Measurements from ENCODE around the gene MYO1D.
"Not testable (repeated sequence)": the region's sequence is repeated elsewhere in the genome, so short reads cannot be mapped to it uniquely, and the experiment has no call there.

MYO1D gene

GRCh38 chr17:32741381-32741780 lies 135.5 kb downstream of the MYO1D start:
- DNase-seq (ENCODE audit: extremely low spot score) = no peak
- TF ChIP-seq HDGF (IDR thresholded peaks at IDR 0.05; ENCODE audit: borderline replicate concordance) = no peak
- TF ChIP-seq FOXA1 (IDR thresholded peaks at IDR 0.05) = no peak
- TF ChIP-seq SP1 (IDR thresholded peaks at IDR 0.05) = no peak
- TF ChIP-seq SUZ12 (IDR thresholded peaks at IDR 0.05) = no peak
- no peak for TF ChIP-seq ARNT (IDR thresholded peaks at IDR 0.05)
- TF ChIP-seq, protein P1, sequence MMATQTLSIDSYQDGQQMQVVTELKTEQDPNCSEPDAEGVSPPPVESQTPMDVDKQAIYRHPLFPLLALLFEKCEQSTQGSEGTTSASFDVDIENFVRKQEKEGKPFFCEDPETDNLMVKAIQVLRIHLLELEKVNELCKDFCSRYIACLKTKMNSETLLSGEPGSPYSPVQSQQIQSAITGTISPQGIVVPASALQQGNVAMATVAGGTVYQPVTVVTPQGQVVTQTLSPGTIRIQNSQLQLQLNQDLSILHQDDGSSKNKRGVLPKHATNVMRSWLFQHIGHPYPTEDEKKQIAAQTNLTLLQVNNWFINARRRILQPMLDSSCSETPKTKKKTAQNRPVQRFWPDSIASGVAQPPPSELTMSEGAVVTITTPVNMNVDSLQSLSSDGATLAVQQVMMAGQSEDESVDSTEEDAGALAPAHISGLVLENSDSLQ (IDR thresholded peaks at IDR 0.05) = no peak
- no peak for TF ChIP-seq BHLHE40 (IDR thresholded peaks at IDR 0.05; ENCODE audit: borderline replicate concordance)
- no peak for TF ChIP-seq L3MBTL2 (conservative IDR thresholded peaks at IDR 0.05)
- no peak for TF ChIP-seq FOXM1 (IDR thresholded peaks at IDR 0.05; ENCODE audit: borderline replicate concordance)
- TF ChIP-seq ZNF384 (IDR thresholded peaks at IDR 0.05) = no peak
- TF ChIP-seq TARDBP (IDR thresholded peaks at IDR 0.05) = no peak
- TF ChIP-seq LEF1 (IDR thresholded peaks at IDR 0.05; ENCODE audit: borderline replicate concordance) = no peak
- no peak for TF ChIP-seq NFRKB (IDR thresholded peaks at IDR 0.05)
- TF ChIP-seq ELF4 (IDR thresholded peaks at IDR 0.05) = no peak
- no peak for TF ChIP-seq CTBP1 (IDR thresholded peaks at IDR 0.05; ENCODE audit: borderline replicate concordance)
- no peak for TF ChIP-seq FOXK2 (IDR thresholded peaks at IDR 0.05)
- ChIA-PET CTCF (no interaction called here), POLR2A (no interaction called here)

- CTCF ChIA-PET = no interaction called here
- TF ChIP-seq HDGF (IDR thresholded peaks at IDR 0.05; ENCODE audit: borderline replicate concordance) (no peak), FOXA1 (IDR thresholded peaks at IDR 0.05) (no peak), FOXK2 (IDR thresholded peaks at IDR 0.05) (no peak), ARNT (IDR thresholded peaks at IDR 0.05) (no peak), BHLHE40 (IDR thresholded peaks at IDR 0.05; ENCODE audit: borderline replicate concordance) (no peak), CTBP1 (IDR thresholded peaks at IDR 0.05; ENCODE audit: borderline replicate concordance) (no peak), ZNF384 (IDR thresholded peaks at IDR 0.05) (no peak), LEF1 (IDR thresholded peaks at IDR 0.05; ENCODE audit: borderline replicate concordance) (no peak), NFRKB (IDR thresholded peaks at IDR 0.05) (no peak), TARDBP (IDR thresholded peaks at IDR 0.05) (no peak), SUZ12 (IDR thresholded peaks at IDR 0.05) (no peak), L3MBTL2 (conservative IDR thresholded peaks at IDR 0.05) (no peak), ELF4 (IDR thresholded peaks at IDR 0.05) (no peak)
- TF ChIP-seq, protein P1 (IDR thresholded peaks at IDR 0.05) = no peak
- DNase-seq (ENCODE audit: extremely low spot score) = no peak
- POLR2A ChIA-PET = no interaction called here
Observed at GRCh38 chr17:32739722-32740121, 137.2 kb downstream of the MYO1D start.

GRCh38 chr17:32739151-32739550 lies 137.8 kb downstream of the MYO1D start:
- POLR2A ChIA-PET, CTCF ChIA-PET: not testable (repeated sequence)

GRCh38 chr17:32733401-32733800 lies 143.5 kb downstream of the MYO1D start:
- TF ChIP-seq FOXM1 (IDR thresholded peaks at IDR 0.05; ENCODE audit: borderline replicate concordance) (no peak), ELF4 (IDR thresholded peaks at IDR 0.05) (no peak), ARNT (IDR thresholded peaks at IDR 0.05) (no peak), SUZ12 (IDR thresholded peaks at IDR 0.05) (no peak)
- no peak for DNase-seq (ENCODE audit: extremely low spot score)
- CTCF ChIA-PET = no interaction called here
- POLR2A ChIA-PET = no interaction called here

More at GRCh38 chr17:32739151-32739550, 137.8 kb downstream of the MYO1D start:
- not testable (repeated sequence) for DNase-seq (ENCODE audit: extremely low spot score)

DNA sequence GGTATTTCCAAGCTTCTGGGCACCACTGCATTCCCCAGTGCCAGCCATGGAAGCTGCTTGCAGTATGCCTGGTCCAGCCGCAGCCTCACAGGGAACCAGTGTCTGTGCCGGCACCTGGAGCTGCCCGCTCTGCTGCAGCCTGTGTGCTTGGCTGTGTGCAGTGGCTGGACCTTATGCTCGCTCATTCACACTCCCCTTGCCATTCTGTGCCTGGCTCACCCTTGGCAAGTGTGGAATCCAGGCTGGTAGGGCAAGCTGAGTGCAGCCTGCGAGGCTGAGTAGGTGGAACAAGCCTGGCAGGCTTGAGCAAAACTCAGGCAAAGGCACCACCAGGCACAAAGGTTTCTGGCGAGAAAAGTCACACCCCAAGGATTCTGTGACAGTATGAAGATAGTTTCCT lies 144.0 kb downstream of the MYO1D start:
- TF ChIP-seq SUZ12 (IDR thresholded peaks at IDR 0.05) = no peak
- no peak for TF ChIP-seq SP1 (IDR thresholded peaks at IDR 0.05)
- no peak for TF ChIP-seq FOXA1 (IDR thresholded peaks at IDR 0.05)
- TF ChIP-seq FOXK2 (IDR thresholded peaks at IDR 0.05) = no peak
- no peak for TF ChIP-seq NFRKB (IDR thresholded peaks at IDR 0.05)
- no peak for TF ChIP-seq ZNF384 (IDR thresholded peaks at IDR 0.05)
- TF ChIP-seq BHLHE40 (IDR thresholded peaks at IDR 0.05; ENCODE audit: borderline replicate concordance) = no peak
- no peak for TF ChIP-seq HDGF (IDR thresholded peaks at IDR 0.05; ENCODE audit: borderline replicate concordance)
- no peak for TF ChIP-seq CTBP1 (IDR thresholded peaks at IDR 0.05; ENCODE audit: borderline replicate concordance)
- no peak for TF ChIP-seq L3MBTL2 (conservative IDR thresholded peaks at IDR 0.05)
- no peak for TF ChIP-seq TARDBP (IDR thresholded peaks at IDR 0.05)
- TF ChIP-seq ARNT (IDR thresholded peaks at IDR 0.05) = no peak
- no peak for TF ChIP-seq LEF1 (IDR thresholded peaks at IDR 0.05; ENCODE audit: borderline replicate concordance)
- TF ChIP-seq FOXM1 (IDR thresholded peaks at IDR 0.05; ENCODE audit: borderline replicate concordance) = no peak
- TF ChIP-seq ELF4 (IDR thresholded peaks at IDR 0.05) = no peak
- TF ChIP-seq, protein P1 (IDR thresholded peaks at IDR 0.05) = no peak
- DNase-seq (ENCODE audit: extremely low spot score) = no peak
- ChIA-PET CTCF (no interaction called here), POLR2A (no interaction called here)

DNA sequence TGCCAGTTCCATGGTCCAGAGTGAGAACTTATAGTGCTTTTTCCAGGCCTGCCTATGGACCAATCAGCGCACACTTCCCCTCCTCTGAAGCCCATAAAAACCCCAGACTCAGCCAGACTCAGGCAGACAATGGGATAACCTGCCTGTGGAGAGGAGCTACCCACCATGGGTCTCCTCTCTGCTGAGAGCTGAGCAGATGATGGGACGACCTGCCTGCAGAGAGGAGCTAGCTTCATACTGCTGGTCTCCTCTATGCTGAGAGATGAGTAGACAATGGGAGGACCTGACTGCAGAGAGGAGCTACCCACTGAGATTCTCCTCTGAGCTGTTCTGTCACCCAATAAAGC lies 144.7 kb downstream of the MYO1D start:
- ChIA-PET POLR2A (no interaction called here), CTCF (no interaction called here)
- no peak for DNase-seq (ENCODE audit: extremely low spot score)
- no peak for TF ChIP-seq FOXA1 (IDR thresholded peaks at IDR 0.05)
- TF ChIP-seq ARNT (IDR thresholded peaks at IDR 0.05) = no peak

DNA sequence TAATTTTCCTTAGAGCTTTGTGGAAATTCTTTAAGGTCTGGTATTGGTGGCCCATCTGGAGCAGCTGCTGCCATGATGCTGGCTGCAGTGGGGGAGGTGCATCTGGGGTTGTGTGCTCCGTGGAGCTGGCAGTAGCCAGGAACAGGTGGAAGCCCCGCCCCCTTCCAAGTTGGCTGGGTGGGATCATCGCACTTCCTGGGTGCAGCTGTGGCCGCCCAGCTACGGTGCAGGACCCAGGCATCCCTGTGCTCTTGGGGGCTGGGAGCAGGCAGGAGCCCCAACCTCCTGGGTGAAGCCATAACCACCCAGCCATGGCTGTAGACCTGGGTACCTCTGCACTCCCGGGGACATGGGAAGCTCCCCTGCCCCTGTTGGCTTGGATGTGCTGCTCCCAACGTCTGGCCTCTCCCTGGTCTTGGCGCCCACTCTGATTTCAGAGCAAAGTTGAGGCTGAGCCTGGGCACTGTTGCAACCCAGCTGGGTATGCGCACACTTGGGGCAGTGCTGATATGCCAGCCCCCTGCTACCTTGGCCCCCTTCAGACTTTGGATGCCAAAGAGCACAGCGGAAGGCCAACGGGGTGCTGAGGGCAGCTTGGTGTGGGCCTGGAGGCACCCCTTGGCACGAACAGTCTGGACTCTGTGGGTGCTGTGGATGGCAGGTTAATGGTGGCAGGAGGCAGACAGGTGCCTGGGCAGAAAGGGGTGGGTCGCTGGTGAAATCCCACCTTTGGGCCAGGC lies 145.2 kb downstream of the MYO1D start:
- CTCF ChIA-PET = no interaction called here
- TF ChIP-seq, protein P1 (IDR thresholded peaks at IDR 0.05) = no peak
- TF ChIP-seq HDGF (IDR thresholded peaks at IDR 0.05; ENCODE audit: borderline replicate concordance) (no peak), L3MBTL2 (conservative IDR thresholded peaks at IDR 0.05) (no peak), CTBP1 (IDR thresholded peaks at IDR 0.05; ENCODE audit: borderline replicate concordance) (no peak), SUZ12 (IDR thresholded peaks at IDR 0.05) (no peak), ARNT (IDR thresholded peaks at IDR 0.05) (no peak), SP1 (IDR thresholded peaks at IDR 0.05) (no peak), FOXK2 (IDR thresholded peaks at IDR 0.05) (no peak), ELF4 (IDR thresholded peaks at IDR 0.05) (no peak), FOXA1 (IDR thresholded peaks at IDR 0.05) (no peak), LEF1 (IDR thresholded peaks at IDR 0.05; ENCODE audit: borderline replicate concordance) (no peak)
- no peak for DNase-seq (ENCODE audit: extremely low spot score)
- POLR2A ChIA-PET = no interaction called here
